HG03060 (cell line): ENCODE data around the gene ZNF786.
"Not testable (repeated sequence)": the region's sequence is repeated elsewhere in the genome, so short reads cannot be mapped to it uniquely, and the experiment has no call there.

Experiments
- ATAC-seq: cut with Tn5 transposase; IDR thresholded peaks from one replicate; pipeline ENCODE4 v1.9.1; 2021; ENCODE audit warnings: low read depth, moderate number of reproducible peaks; ENCODE audit not compliant: unreplicated experiment

The ZNF786 gene, protein sequence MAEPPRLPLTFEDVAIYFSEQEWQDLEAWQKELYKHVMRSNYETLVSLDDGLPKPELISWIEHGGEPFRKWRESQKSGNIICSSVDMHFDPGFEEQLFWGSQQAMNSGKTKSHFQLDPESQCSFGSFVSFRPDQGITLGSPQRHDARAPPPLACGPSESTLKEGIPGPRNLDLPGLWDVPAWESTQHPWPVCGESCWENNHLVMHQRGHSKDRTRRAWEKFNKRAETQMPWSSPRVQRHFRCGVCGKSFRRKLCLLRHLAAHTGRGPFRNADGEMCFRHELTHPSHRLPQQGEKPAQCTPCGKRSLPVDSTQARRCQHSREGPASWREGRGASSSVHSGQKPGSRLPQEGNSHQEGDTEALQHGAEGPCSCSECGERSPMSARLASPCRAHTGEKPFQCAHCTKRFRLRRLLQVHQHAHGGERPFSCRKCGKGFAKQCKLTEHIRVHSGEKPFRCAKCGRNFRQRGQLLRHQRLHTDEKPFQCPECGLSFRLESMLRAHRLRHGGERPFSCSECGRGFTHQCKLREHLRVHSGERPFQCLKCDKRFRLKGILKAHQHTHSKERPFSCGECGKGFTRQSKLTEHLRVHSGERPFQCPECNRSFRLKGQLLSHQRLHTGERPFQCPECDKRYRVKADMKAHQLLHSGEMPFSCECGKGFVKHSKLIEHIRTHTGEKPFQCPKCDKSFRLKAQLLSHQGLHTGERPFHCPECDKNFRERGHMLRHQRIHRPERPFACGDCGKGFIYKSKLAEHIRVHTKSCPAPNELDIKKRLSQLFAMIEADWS

DNA sequence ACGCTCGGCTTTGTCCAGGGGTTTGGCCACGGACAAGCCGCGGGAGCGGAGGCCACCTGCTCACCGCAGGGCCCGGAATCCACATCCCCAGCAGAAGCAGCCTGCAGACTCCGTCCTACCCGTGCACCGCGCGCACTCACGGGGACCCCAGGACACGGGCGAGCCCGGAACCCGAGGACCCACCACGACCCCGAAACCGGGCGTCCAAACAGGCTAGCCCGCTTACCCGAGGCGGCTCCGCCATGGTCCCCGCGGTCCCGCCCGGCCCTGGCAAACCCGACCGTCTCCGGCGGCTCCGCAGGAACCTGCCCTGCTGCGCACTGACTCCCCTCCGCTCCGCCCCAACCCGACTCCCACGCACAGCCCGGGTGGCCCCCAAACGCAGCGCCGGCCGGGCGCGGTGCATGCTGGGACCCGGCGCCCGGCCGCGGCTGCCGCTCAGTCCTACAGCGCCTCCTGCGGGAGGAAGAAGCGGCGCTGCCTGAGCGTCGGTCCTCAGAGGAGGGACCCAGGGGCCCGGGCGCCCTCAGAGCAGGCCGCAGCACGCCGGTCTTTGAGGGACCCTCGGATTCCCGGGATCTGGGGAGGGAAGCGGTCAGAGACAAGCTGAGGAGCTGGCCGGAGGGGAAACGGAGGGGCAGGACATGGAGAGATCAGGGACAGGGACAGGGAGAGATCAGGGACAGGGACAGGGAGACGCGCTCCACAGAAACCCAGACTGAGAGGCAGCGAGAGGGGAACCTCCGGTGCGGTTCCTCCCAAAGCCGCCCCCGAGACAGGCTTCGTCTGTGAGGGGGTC lies at the start of gene ZNF786:
Gene ZNF786, minus strand, starts transcription at position 322 of the 799 bp plus-strand sequence. Its CDS starts 78 bp downstream, at position 244.
- ATAC-seq = peak; percentile 37

DNA sequence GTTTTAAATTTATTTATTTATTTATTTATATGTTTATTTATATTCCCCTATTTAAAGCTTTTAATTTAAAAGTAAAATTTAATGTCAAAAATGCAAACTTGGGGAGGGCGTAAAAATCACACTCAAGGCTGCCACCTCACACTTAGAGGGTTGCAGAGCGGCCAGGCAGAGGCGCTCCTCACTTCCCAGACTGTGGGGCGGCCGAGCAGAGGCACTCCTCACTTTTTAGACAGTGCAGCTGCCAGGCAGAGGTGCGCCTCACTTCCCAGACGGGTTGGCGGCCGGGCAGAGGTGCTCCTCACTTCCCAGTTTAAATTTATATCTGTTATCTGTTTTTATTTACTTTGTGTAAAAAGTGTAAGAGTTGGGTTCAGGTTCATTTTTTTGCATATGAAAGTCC lies 45.6 kb upstream of the ZNF786 start:
- ATAC-seq = no peak

DNA sequence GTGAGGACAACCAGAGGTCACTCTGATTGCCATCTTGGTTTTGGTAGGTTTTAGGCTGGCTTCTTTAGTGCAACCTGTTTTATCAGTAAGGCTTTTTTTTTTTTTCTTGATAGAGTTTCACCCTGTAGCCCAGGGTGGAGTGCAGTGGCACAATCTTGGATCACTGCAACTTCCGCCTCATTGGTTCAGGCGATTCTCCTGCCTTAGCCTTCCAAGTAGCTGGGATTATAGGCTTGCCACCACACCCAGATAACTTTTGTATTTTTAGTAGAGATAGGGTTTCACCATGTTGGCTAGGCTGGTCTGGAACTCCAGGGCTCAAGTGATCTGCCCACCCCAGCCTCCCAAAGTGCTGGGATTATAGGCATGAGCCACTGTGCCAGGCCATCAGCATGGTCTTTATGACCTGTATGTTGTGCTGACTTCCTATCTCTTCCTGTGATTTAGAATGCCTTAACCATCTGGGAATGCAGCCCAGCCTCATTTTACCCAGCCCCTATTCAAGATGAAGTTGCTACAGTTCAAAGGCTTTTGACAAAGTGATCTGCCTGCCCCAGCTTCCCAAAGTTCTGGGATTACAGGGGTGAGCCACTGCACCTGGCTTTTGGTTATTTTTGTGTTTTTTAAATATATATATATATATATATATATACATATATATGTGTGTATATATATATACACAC lies 42.7 kb upstream of the ZNF786 start:
- no peak for ATAC-seq

DNA sequence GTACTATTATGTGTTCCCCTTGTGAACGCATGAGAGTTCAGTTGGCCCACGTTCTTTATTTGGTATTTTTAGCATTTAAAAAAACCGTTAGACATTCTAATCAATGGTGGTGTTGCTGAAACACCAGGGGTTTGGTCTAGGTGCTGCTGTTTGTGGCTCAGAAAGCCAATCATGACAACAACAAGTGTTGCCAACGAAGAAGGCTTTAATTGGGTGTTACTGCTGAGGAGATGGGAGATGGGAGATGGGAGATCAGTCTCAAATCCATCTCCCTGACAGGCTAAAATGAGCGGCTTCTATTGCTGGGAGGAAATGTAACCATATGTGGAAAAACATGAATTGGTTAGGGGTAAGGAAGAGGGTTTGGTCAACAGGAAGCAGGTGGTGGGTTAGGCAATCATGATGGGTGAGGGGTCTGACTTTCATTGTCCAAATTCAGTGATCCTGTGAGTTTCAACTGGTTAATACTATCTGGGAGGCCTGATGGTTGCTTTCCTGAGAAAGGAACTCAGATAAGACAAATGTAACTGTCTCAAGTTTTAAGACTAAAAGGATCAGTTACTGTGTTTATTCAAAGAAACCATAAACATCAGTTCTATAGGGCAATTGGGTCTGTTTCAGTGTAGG lies 40.2 kb upstream of the ZNF786 start:
- no peak for ATAC-seq

DNA sequence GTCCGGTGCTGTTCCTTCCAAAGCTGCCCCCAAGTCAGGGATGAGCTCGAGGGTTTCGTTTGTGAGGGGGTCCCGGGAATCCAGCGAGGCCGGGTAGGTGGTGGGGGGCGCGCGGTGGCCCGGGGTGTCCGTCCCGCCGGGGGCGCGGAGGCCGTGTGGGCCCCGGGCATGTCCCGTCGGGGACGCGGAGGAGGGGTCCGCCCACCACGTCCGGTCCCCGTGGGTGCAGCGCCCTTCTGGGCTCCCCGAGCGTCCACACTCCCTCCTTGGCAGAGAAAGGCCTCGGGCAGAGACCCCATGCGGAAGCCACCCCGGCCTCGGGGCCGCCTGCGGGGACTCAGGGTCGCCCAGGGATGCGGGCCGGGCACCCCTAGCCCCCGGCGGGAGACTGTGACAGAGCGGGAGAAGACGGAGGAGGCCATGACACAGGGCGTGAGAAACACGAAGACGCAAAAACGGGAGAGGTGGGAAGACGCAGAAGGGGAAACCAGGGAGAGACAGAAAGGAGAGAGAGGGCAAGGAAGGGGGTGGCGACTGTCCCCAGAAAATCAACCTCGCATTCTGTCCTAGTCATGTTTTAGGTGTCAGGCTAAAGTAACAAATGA lies 36.2 kb upstream of the ZNF786 start:
- no peak for ATAC-seq

DNA sequence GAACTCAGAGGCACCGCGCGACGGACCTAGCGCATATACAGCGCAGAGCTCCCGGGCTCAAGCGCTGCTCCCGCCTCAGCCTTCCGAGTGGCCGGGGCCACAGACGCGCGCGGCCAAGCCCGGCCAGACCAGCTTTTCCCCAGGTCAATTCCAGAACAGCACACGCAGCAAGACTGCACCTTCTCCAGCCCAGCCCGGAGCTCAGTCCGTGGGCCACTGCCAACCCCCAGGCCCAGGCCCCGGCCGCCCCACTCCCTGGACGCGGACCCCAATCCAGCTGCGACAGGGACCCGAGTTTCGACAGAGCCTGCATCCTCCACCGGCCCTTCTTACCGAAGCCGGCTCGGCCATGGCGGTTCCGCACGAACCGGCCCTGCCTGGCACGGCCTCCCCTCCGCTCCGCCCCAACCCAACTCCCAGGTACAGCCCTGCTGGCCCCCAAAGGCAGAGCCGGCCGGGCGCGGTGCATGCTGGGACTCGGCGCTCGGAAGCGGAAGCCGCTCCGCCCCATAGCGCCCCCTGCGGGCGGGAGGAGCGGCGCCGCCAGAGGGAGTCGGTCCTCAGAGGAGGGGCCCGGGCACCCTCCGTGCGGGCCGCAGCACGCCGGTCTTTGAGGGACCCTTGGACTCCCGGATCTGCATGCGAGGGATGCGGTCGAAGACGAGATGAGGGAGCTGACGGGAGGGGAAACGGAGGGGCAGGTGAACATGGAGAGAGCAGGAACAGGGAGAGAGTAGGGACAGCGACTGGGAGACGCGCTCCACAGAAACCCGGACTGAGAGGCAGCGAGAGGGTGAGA lies 35.5 kb upstream of the ZNF786 start, which contains the start of gene ZNF425:
Gene ZNF425, minus strand, starts transcription at position 462 of the 799 bp plus-strand sequence. Its CDS starts 111 bp downstream, at position 351.
- ATAC-seq = peak; percentile 53

DNA sequence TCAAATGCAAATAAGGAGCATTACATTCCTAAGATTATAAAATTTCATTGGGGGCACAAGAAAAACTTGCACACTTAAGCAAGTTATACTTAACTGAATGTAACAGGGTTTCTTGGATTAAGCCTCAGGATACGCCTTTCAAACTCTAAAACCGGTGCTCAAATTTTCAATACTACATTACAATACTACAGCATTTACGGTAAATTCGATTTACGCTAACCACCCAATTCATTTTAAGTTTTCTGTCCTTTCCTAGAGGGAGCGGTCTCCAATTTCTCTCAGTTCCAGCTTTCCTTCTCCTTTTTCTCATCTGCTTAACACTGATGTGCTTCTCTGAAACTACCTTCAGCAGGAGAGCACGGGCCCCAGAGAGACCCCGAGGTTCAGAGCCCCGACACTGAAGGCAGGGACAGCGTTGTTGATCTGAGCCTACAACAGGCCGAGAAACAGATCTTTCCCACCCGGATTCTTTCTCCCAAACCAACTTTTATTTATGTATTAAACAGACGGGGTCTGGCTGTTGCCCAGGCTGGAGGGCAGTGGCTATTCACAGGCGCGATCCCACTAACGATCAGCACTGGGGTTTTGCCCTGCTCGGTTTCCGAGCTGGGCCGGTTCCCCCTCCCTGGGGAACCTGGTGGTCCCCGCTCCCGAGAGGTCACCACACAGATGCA lies 34.8 kb upstream of the ZNF786 start:
- peak; percentile 1 for ATAC-seq

DNA sequence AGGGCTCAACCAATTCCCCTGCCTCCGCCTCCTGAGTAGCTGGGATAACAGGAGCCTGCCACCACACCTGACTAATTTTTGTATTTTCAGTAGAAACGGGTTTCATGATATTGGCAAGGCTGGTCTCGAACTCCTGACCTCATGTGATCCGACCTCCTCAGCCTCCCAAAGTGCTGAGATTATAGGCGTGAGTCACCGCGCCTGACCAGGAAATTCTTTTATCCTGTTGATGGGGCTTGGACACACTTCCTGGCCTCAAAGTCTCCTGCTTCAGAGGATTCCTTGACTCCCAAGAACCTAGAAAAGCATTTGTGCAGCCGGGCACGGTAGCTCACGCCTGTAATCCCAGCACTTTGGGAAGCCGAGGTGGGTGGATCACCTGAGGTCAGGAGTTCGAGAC lies 19.5 kb upstream of the ZNF786 start:
- ATAC-seq = no peak

DNA sequence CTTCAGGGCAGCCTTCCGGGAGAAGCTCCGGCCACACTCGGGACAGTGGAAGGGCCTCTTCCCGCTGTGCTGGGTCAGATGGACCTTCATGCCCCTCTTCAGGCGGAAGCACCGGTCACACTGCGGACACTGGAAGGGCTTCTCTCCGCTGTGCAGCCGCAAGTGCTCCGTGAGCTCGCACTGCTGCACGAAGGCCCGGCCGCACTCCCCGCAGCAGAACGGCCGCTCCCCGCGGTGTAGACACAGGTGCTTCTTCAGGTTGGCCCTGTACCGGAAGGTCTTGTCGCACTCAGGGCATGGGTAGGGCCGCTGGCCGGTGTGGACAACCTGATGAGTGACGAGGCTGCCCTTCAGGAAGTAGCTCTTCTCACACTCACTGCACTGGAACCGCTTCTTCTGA lies 14.2 kb upstream of the ZNF786 start:
- no peak for ATAC-seq

DNA sequence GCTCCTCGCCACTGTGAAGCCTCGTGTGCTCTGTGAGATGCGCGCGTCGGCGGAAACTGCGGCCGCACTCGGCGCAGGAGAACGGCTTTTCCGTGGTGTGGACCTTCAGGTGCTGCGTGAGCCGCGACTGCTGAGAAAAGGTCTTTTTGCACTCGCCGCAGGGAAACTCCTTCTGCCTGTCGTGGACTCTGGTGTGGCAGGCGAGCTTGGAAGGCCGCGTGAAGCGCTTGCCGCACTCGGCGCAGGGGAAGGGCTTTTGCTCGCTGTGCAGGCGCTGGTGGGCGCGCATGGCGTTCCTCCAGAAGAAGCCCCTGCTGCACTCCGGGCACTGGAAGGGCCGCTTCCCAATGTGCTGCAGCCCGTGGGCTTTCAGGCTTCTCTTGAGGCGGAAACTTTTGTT lies 13.7 kb upstream of the ZNF786 start:
- ATAC-seq = no peak

DNA sequence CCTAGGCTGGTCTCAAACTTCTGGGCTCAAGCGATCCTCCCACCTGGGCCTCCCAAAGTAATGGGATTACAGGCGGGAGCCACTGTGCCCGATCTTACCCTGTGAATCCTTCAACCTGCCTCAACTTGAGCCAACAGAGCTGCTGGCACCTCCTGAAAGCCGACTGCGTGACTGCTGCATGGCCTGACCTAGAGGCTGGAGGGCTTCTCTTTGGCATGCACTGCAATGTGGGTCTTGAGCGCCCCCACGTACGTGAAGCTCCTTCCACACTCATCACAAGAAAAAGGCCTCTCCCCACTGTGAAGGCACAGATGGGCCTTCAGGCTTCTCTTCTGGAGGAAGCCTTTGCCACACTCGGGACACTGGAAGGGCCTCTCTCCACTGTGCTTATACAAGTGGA lies 12.9 kb upstream of the ZNF786 start:
- ATAC-seq = no peak

DNA sequence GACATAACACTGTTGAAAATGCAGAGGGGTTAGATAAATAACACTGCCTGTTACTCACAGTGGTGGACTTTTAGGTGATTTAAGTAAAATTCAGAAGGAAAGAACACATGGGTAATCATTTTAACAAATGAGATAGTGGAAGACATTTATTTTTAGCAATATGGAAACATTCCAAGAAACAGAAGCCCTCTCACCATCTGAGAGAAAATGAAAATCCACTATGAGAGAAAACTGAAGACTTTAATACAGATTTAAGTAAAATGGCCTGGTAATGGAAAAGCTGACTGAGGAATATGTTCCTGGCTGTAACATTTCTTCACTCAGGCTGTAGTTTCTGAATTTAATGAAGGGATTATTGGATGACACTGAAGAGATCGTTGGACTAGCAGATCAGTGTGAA lies 12.1 kb upstream of the ZNF786 start:
- no peak for ATAC-seq

DNA sequence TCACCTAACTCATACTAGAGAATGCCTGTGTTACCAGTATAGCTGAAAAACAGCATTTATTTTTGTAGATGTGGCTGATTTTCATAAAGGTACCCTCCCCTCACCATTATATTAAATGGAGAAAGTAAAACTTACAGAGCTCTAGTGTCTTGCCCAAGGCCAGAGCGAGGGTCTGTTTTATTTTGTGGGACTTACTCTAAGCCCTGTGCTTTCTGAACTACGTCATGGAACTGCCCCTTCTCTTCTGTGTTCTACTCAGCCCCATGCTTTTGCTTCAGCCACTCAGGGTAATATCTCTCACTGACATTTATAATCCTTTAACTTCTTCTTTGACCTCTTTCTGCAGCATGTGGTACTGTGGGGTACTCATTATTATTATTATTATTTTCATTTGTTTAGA lies 10.3 kb upstream of the ZNF786 start:
- ATAC-seq = no peak

DNA sequence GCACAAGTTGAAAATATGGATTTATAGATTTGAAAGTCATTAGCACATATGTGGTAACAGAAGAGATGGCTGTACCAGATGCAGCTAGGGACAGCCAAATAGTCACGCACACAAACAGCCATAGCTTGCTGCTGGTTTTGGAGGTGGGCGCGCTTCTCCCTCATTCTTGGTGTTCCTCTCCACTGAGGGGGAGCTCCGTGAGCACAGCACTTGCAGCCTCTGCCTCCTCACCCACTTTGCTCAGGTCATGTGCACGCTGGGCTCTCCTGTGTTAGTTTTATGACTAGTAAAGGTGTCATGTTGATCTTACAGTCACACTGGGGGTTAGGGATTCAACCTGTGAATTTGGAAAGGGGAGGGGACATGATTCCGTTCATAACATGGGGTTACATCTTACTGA lies 8.5 kb upstream of the ZNF786 start:
- no peak for ATAC-seq

DNA sequence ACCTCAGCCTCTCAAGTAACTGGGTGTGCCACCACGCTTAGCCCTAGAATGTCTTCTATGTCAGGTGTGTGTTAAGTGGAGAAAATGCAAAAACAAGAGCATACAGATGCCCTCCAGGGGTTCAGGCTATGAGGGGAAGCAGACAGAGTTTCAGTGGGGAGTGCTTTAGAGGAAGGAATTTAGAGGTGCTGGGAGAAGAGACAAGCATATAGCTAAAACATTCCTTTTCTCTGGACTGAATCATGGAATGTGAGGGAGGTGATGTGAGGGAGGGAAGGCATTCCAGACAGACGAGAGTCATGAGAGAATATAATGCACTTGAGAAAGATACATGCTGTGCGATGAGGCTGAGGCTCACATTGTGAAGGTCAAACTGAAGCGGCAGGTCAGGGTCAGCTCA lies 6.6 kb upstream of the ZNF786 start:
- ATAC-seq = no peak

DNA sequence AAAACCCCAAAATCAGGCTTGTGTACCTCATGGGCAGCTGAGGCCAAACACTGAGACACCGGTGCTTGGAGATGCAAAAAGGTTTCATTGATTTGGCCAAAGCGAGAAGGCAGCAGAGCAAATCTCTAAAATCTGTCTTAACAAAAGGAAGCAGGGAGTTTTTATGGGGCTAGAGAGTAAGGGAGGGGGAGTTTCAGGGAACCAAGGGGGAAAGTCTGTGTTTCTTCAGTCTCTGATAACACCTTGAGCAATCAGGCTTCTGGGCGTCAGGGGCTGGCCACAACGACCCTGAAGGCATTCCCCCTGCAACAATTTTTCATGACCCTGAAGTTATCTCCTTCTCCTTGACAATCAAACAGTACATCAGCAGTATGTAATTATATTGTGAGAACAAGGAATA lies 2.7 kb upstream of the ZNF786 start:
- ATAC-seq = no peak

DNA sequence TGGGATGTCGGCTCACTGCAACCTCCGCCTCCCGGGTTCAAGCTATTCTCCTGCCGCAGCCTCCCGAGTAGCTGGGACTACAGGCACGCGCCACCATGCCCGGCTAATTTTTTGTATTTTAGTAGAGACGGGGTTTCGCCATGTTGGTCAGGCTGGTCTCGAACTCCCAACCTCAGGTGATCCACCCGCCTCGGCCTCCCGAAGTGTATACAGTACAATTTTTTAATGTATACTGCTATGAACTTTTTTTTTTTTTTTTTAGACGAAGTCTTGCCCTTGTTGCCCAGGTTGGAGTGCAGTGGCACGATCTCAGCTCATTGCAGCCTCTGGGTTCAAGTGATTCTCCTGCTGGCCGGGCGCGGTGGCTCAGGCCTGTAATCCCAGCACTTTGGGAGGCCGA lies 1.7 kb upstream of the ZNF786 start:
- not testable (repeated sequence) for ATAC-seq

DNA sequence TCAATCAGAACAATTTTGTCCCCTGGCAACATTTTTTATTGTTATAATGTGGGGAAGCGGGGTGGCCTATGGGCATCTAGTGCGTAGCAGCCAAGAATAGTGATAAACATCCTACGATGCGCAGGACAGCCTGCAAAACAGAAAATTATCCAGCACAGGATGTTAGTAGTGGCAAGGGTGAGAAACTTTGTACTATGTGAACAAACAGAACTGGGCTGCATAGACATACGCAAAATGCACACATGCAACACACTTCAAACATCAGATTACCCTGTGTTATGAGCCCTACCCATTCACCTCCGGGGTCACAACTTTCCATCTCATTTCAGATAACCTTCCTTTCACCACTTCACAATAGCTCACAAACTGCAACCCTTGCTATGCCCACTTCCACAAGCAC lies 3.1 kb downstream of the ZNF786 start:
- ATAC-seq = no peak
